ENCODE measurements around the gene IL6.

GRCh38 chr7:22712999-22713398, 14.0 kb upstream of the IL6 start:
- TF ChIP-seq CTCF (IDR thresholded peaks at IDR 0.05) (no peak), POLR2A (IDR thresholded peaks at IDR 0.05) (no peak)

All from body of pancreas (tissue), 4 donors.